H1 (cell line): ENCODE results near the gene MYO9A. TPM values are rescaled to one million over a fixed set of nuclear protein-coding genes. Genes with fewer than 3 reads are reported as not detected.

ENCODE experiments used
- CTCF ChIA-PET: fragments of 300-600 bp; sonication (Branson Sonifier 250); formaldehyde crosslinking; loops from one replicate; lab custom pipeline; 2021; ENCODE audit not compliant: partially characterized antibody; lab: Charles Lee
- POLR2A ChIA-PET: fragments of 300-600 bp; sonication (Branson Sonifier 250); formaldehyde crosslinking; loops from one replicate; lab custom pipeline; 2021; ENCODE audit warnings: inconsistent platforms; ENCODE audit not compliant: partially characterized antibody; lab: Charles Lee
- DNase-seq, 2 experiments: peaks; one replicate each; pipeline versions ENCODE4 v3.0.0 to v3.0.0-alpha.2; 2010 to 2022; ENCODE audit warnings: low spot score in 2 of 2, low read depth in 1 of 2, mixed read lengths in 1 of 2
- FAIRE-seq: peaks from 2 replicates; lab custom pipeline; 2011; peaks lifted over from hg19 to GRCh38; lab: Jason Lieb, UNC
- H2AFZ ChIP-seq: 2 replicates; pipeline ENCODE4 v1.8.1; 2012; ENCODE audit warnings: low read length, inconsistent platforms
- H2AK5ac ChIP-seq: 2 replicates; pipeline ENCODE4 v1.6.1; 2013; ENCODE audit warnings: low read depth, low read length
- H2BK120ac ChIP-seq: replicated peaks from 2 replicates; pipeline ENCODE3; 2013; ENCODE audit warnings: low read depth, low read length, inconsistent platforms
- H2BK12ac ChIP-seq: 2 replicates; pipeline ENCODE4 v1.6.1; 2013; ENCODE audit warnings: low read depth, low read length
- H2BK15ac ChIP-seq: 2 replicates; pipeline ENCODE4 v1.6.1; 2013; ENCODE audit warnings: low read length
- H2BK20ac ChIP-seq: 2 replicates; pipeline ENCODE4 v1.6.1; 2013; ENCODE audit warnings: low read length
- H2BK5ac ChIP-seq: 2 replicates; pipeline ENCODE4 v1.6.1; 2013; ENCODE audit warnings: low read depth, low read length
- H3K14ac ChIP-seq: 2 replicates; pipeline ENCODE4 v1.6.1; 2013; ENCODE audit warnings: inconsistent platforms; ENCODE audit not compliant: insufficient read length
- H3K18ac ChIP-seq: 2 replicates; pipeline ENCODE4 v1.6.1; 2013; ENCODE audit warnings: low read length; ENCODE audit errors: extremely low read depth
- H3K23ac ChIP-seq: 2 replicates; pipeline ENCODE4 v1.6.1; 2013; ENCODE audit warnings: inconsistent platforms; ENCODE audit not compliant: insufficient read length
- H3K23me2 ChIP-seq: 2 replicates; pipeline ENCODE4 v1.6.1; 2013; ENCODE audit warnings: low read depth, low read length
- H3K27ac ChIP-seq: 2 replicates; pipeline ENCODE4 v1.6.1; 2011; ENCODE audit warnings: low read depth, low read length, inconsistent platforms
- H3K27me3 ChIP-seq, 4 experiments: replicated peaks in 1 of 4; 1 replicate in 1 of 4; 2 replicates in 3 of 4; pipeline versions ENCODE4 v1.6.1 to v1.8.1; 2011 to 2013; ENCODE audit warnings: low read length in 3 of 4, mild to moderate bottlenecking in 3 of 4, inconsistent platforms in 2 of 4, mixed read lengths in 2 of 4, moderate library complexity in 1 of 4; ENCODE audit not compliant: control insufficient read depth in 3 of 4, insufficient read depth in 3 of 4; ENCODE audit errors: extremely low read depth in 1 of 4
- H3K36me3 ChIP-seq, 4 experiments: 2 replicates each; pipeline versions ENCODE4 v1.6.1 to v1.8.1; 2011 to 2013; ENCODE audit warnings: mild to moderate bottlenecking in 4 of 4, low read length in 3 of 4, moderate library complexity in 2 of 4, control low read depth in 1 of 4, inconsistent platforms in 1 of 4; ENCODE audit not compliant: insufficient read depth in 4 of 4, control insufficient read depth in 2 of 4
- H3K4ac ChIP-seq: replicated peaks from 2 replicates; pipeline ENCODE3; 2013; ENCODE audit warnings: low read length, low read depth, mixed read lengths, inconsistent platforms; ENCODE audit not compliant: insufficient read length
- H3K4me1 ChIP-seq, 4 experiments: replicated peaks in 1 of 4; 1 replicate in 1 of 4; 2 replicates in 3 of 4; pipeline versions ENCODE4 v1.6.1 to v1.8.1; 2011 to 2013; ENCODE audit warnings: low read length in 3 of 4, inconsistent platforms in 2 of 4, mixed read lengths in 1 of 4; ENCODE audit not compliant: insufficient read depth in 4 of 4, control insufficient read depth in 3 of 4
- H3K4me2 ChIP-seq, 2 experiments: 2 replicates each; pipeline versions ENCODE4 v1.6.1 to v1.8.1; 2011 to 2013; ENCODE audit warnings: low read depth in 2 of 2, low read length in 2 of 2, control low read depth in 1 of 2, inconsistent platforms in 1 of 2, mild to moderate bottlenecking in 1 of 2; ENCODE audit not compliant: insufficient read depth in 1 of 2
- H3K4me3 ChIP-seq, 4 experiments: fragments of 200-600, 300-600 bp in 1 of 4; sonication (generic), shearing (Covaris generic), sonication (Bioruptor Twin) in 1 of 4; 2 replicates each; pipeline versions ENCODE4 v1.5.1 to v1.8.1; 2011 to 2016; ENCODE audit warnings: low read length in 4 of 4, low read depth in 3 of 4, control low read depth in 2 of 4, inconsistent platforms in 2 of 4, mild to moderate bottlenecking in 2 of 4, mixed read lengths in 1 of 4, moderate library complexity in 1 of 4; ENCODE audit not compliant: insufficient read depth in 2 of 4; ENCODE audit errors: extremely low read depth in 1 of 4
- H3K56ac ChIP-seq: replicated peaks from 2 replicates; pipeline ENCODE3; 2013; ENCODE audit warnings: low read depth, mild to moderate bottlenecking, mixed read lengths, low read length, inconsistent platforms; ENCODE audit not compliant: insufficient read length
- H3K79me1 ChIP-seq: 2 replicates; pipeline ENCODE4 v1.6.1; 2013; ENCODE audit warnings: low read depth, low read length, control low read depth
- H3K79me2 ChIP-seq, 2 experiments: 2 replicates each; pipeline versions ENCODE4 v1.6.1 to v1.8.1; 2012 to 2013; ENCODE audit warnings: low read length in 2 of 2, mild to moderate bottlenecking in 2 of 2, inconsistent platforms in 1 of 2; ENCODE audit not compliant: insufficient read depth in 2 of 2, control insufficient read depth in 1 of 2
- H3K9ac ChIP-seq, 4 experiments: replicated peaks in 1 of 4; 1 replicate in 1 of 4; 2 replicates in 3 of 4; pipeline versions ENCODE4 v1.6.1 to v1.8.1; 2011 to 2013; ENCODE audit warnings: low read depth in 3 of 4, low read length in 3 of 4, control low read depth in 2 of 4, mild to moderate bottlenecking in 2 of 4, moderate library complexity in 2 of 4, inconsistent platforms in 1 of 4; ENCODE audit errors: extremely low read depth in 1 of 4
- H3K9me3 ChIP-seq, 2 experiments: 2 replicates each; pipeline versions ENCODE4 v1.6.1 to v1.8.1; 2012 to 2013; ENCODE audit warnings: mild to moderate bottlenecking in 2 of 2, moderate library complexity in 2 of 2, control low read depth in 1 of 2, inconsistent platforms in 1 of 2, low read depth in 1 of 2, low read length in 1 of 2, mixed read lengths in 1 of 2; ENCODE audit not compliant: insufficient read depth in 2 of 2
- H4K20me1 ChIP-seq, 2 experiments: replicated peaks in 1 of 2; 2 replicates each; pipeline versions ENCODE3 to v1.8.1; 2011 to 2013; ENCODE audit warnings: inconsistent platforms in 2 of 2, low read length in 2 of 2, mild to moderate bottlenecking in 1 of 2; ENCODE audit not compliant: insufficient read depth in 2 of 2, control insufficient read depth in 1 of 2
- H4K5ac ChIP-seq: 2 replicates; pipeline ENCODE4 v1.6.1; 2013; ENCODE audit warnings: low read length, low read depth, mixed read lengths, inconsistent platforms; ENCODE audit not compliant: insufficient read length
- H4K8ac ChIP-seq: 2 replicates; pipeline ENCODE4 v1.8.0; 2013; ENCODE audit warnings: mild to moderate bottlenecking, moderate library complexity, low read length, inconsistent platforms; ENCODE audit not compliant: insufficient read depth; ENCODE audit errors: extremely low read depth
- H4K91ac ChIP-seq: replicated peaks from 2 replicates; pipeline ENCODE3; 2013; ENCODE audit warnings: low read length, mixed read lengths, inconsistent platforms; ENCODE audit not compliant: insufficient read length
- BRCA1 ChIP-seq: IDR thresholded peaks from 2 replicates; pipeline ENCODE4 v1.6.1; 2012; ENCODE audit warnings: low read depth, low read length, improper control_type of control experiment
- JUN ChIP-seq: IDR thresholded peaks from 2 replicates; pipeline ENCODE4 v1.6.1; 2011; ENCODE audit warnings: low read depth, mild to moderate bottlenecking, improper control_type of control experiment, low read length
- RAD21 ChIP-seq, 2 experiments: IDR thresholded peaks in 1 of 2; conservative IDR thresholded peaks in 1 of 2; 2 replicates each; pipeline ENCODE4 v1.6.1; 2011; ENCODE audit warnings: low read depth in 2 of 2, low read length in 2 of 2, improper control_type of control experiment in 1 of 2, inconsistent platforms in 1 of 2, mild to moderate bottlenecking in 1 of 2, moderate library complexity in 1 of 2
- RFX5 ChIP-seq: IDR thresholded peaks from 2 replicates; pipeline ENCODE4 v1.6.1; 2011; ENCODE audit warnings: low read depth, low read length, improper control_type of control experiment, borderline replicate concordance
- SAP30 ChIP-seq: fragments of 300-600 bp; sonication (generic); IDR thresholded peaks from 2 replicates; pipeline ENCODE4 v1.7.1; 2012; ENCODE audit warnings: low read length, moderate library complexity, mild to moderate bottlenecking, inconsistent platforms; ENCODE audit not compliant: insufficient read depth, insufficient replicate concordance
- SP1 ChIP-seq: IDR thresholded peaks from 2 replicates; pipeline ENCODE4 v1.6.1; 2011; ENCODE audit warnings: low read depth, low read length
- SP2 ChIP-seq: IDR thresholded peaks from 2 replicates; pipeline ENCODE4 v1.6.1; 2012; ENCODE audit warnings: mild to moderate bottlenecking, low read length, inconsistent platforms
- SRF ChIP-seq: IDR thresholded peaks from 2 replicates; pipeline ENCODE4 v1.6.1; 2011; ENCODE audit warnings: mild to moderate bottlenecking, low read depth, low read length, moderate library complexity
- SUZ12 ChIP-seq: fragments of 200-600 bp; sonication (generic); IDR thresholded peaks from 2 replicates; pipeline ENCODE4 v1.6.1; 2012; ENCODE audit warnings: mild to moderate bottlenecking, inconsistent platforms, low read length, moderate library complexity, mixed read lengths
- WGBS, 2 experiments: shearing (Covaris generic) in 1 of 2; methylation state at CpG; one replicate each; pipeline versions ENCODE4 v1.1.6 to v1.1.7; 2013 to 2015; ENCODE audit warnings: low lambda C conversion rate in 2 of 2, mixed read lengths in 2 of 2, inconsistent platforms in 1 of 2, low coverage in 1 of 2, missing lambda C conversion rate in 1 of 2; ENCODE audit not compliant: insufficient replicate concordance in 2 of 2, insufficient coverage in 1 of 2, insufficient read length in 1 of 2; ENCODE audit errors: extremely low coverage in 1 of 2, missing lambda C conversion rate in 1 of 2; 5-methylcytosine and 5-hydroxymethylcytosine counted together
- polyA plus RNA-seq, 7 experiments: library from polyadenylated mRNA; depleted of rRNA in 3 of 7; stranded (reverse) in 5 of 7; unstranded in 2 of 7; fragments of >200 nt in 5 of 7; fragments of 200-250 nt in 2 of 7; gene quantifications; 1 replicate in 5 of 7; 2 replicates in 1 of 7; 4 replicates in 1 of 7; pipeline versions ENCODE4 v1.2.1 to v1.2.3, GENCODE V29; 2011 to 2013; ENCODE audit warnings: missing spikeins in 2 of 7, mixed read lengths in 2 of 7
- total RNA-seq: library from RNA; stranded (reverse); fragmentation: NEBNext Ultra II Directional; extraction: Animal tissue kit (Norgen Biotek cat#: 25700); gene quantifications from 2 replicates; pipeline ENCODE4 v1.2.1, GENCODE V29; 2021
- TF ChIP-seq, protein P1 (sequence below): IDR thresholded peaks from 2 replicates; pipeline ENCODE4 v1.6.1; 2012; ENCODE audit warnings: inconsistent platforms

MYO9A gene
- total and polyA plus RNA-seq, 2 of the 8 experiments (the other 6 are each of a cell fraction or from before 2014, with no cell fraction given): 3.9 to 26.0 TPM

DNA sequence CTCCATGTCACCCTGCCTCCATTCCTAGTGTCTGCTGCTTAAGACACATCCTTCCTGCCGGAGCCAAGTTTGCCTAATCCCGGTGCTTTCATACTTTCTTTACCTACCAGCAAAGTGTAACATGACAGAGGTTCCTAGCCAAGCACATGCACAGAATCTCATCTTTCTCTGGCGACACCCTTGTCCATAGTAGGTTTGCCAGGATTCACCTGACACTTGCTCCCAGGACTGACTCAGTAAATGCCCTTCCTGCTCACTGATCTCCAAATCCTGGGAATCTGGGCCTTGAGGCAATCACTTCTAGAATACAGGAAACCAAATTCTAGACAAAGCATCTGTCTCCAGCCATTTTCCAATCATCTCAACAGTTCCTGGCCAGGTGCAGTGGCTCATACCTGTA lies 317.8 kb downstream of the MYO9A start:
- Histone ChIP-seq H2BK120ac (no peak overlapping the region), H3K18ac (no peak overlapping the region), H4K20me1 (no peaks in the 10 kb centered on the region), H2BK20ac (peak overlapping the region; percentile 55), H3K9ac (no peak overlapping the region; a peak in 1 of 7 replicates), H4K8ac (no peak overlapping the region), H3K4me3 (no peak overlapping the region), H3K79me1 (no peaks in the 10 kb centered on the region), H3K9me3 (no peaks in the 10 kb centered on the region), H4K5ac (no peak overlapping the region), H3K27ac (no peak overlapping the region), H3K23ac (no peak overlapping the region), H2BK12ac (peak overlapping the region; percentile 85), H3K14ac (no peak overlapping the region), H4K91ac (no peak overlapping the region), H3K27me3 (no peaks in the 10 kb centered on the region), H2AFZ (no peak overlapping the region), H3K56ac (no peak overlapping the region), H3K4me2 (no peak overlapping the region), H3K23me2 (no peaks in the 10 kb centered on the region), H3K79me2 (no peaks in the 10 kb centered on the region), H2BK15ac (0 out of 2 replicates have a peak overlapping the region, but pooled peaks have one; percentile 61), H2BK5ac (peak overlapping the region; percentile 44; the same call in 1 of the 2 replicates), H2AK5ac (peak overlapping the region; percentile 65; the same call in 1 of the 2 replicates), H3K36me3 (no peaks in the 10 kb centered on the region), H3K4me1 (peaks cover 0 to 4% (median 1%) of the 10 kb centered on the region in 4 experiments; a peak in 3 of 7 replicates), H3K4ac (peak overlapping the region; percentile 1)
- FAIRE-seq: no peak
- DNase-seq: no peak
- POLR2A ChIA-PET: no interaction called here
- 90% methylated on average over 3 of the region's 3 CpGs; no CpG with 5 or more reads in 1 of the 2 experiments for WGBS, 2 experiments
- CTCF ChIA-PET: interaction anchor here (0.6 to 5.6 kb wide), 23 partner anchors 10 to 1040 kb away, joined by 3 to 67 read pairs (median 7); no protein-coding TSS in a partner anchor
- no peak for TF ChIP-seq JUN
- no peak for TF ChIP-seq SP2
- no peak for TF ChIP-seq RFX5
- no peak for TF ChIP-seq SRF
- TF ChIP-seq SUZ12: no peak
- TF ChIP-seq SP1: no peak
- TF ChIP-seq, protein P1, sequence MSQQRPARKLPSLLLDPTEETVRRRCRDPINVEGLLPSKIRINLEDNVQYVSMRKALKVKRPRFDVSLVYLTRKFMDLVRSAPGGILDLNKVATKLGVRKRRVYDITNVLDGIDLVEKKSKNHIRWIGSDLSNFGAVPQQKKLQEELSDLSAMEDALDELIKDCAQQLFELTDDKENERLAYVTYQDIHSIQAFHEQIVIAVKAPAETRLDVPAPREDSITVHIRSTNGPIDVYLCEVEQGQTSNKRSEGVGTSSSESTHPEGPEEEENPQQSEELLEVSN: no peak
- TF ChIP-seq SAP30: no peak
- TF ChIP-seq RAD21 (IDR thresholded peaks at IDR 0.05 in 1 of 2, conservative IDR thresholded peaks at IDR 0.05 in 1 of 2; ENCODE audit: low read depth in 2 of 2, low read length in 2 of 2): no peak
- TF ChIP-seq BRCA1: no peak
